ENCODE measurements around the gene LYRM7.

DNA sequence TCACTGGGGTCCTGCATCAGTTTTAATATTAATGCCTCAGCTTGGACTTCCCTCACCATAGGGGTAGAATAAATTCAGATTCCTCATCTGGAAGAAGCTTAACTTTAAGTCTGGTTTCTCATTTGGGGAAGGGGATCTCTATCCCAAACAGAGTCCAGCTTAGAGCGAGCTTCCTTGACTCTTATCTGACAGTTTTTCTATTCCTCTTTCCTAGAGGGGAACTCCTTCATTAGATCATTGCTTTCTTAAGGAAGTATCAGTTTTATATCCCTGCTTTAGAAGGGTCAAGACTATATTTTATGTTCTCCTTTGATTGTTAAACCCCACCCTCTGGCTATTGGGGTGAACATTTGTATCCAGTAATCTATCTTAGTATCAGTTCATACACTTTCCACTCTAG lies 68.9 kb downstream of the LYRM7 start:
- TF ChIP-seq, protein P1, sequence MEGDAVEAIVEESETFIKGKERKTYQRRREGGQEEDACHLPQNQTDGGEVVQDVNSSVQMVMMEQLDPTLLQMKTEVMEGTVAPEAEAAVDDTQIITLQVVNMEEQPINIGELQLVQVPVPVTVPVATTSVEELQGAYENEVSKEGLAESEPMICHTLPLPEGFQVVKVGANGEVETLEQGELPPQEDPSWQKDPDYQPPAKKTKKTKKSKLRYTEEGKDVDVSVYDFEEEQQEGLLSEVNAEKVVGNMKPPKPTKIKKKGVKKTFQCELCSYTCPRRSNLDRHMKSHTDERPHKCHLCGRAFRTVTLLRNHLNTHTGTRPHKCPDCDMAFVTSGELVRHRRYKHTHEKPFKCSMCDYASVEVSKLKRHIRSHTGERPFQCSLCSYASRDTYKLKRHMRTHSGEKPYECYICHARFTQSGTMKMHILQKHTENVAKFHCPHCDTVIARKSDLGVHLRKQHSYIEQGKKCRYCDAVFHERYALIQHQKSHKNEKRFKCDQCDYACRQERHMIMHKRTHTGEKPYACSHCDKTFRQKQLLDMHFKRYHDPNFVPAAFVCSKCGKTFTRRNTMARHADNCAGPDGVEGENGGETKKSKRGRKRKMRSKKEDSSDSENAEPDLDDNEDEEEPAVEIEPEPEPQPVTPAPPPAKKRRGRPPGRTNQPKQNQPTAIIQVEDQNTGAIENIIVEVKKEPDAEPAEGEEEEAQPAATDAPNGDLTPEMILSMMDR (IDR thresholded peaks at IDR 0.05), result no peak
- no peak for TF ChIP-seq POLR2A (IDR thresholded peaks at IDR 0.05)
